Endothelial cell of umbilical vein (primary cell): Measurements from ENCODE around the gene ZFYVE28. TPM values are rescaled to one million over a fixed set of nuclear protein-coding genes. Genes with fewer than 3 reads are reported as not detected.

Source experiments
- BruUV-seq: library from RNA; stranded (reverse); fragments of 400-500 nt; replicated peaks from 2 replicates; lab custom pipeline; 2021; lab: Mats Ljungman, UMichigan
- CTCF ChIA-PET: fragments of 300-600, 350-600 bp; sonication (Branson Sonifier 250); formaldehyde crosslinking; loops from one replicate; lab custom pipeline; 2021; ENCODE audit warnings: antibody characterized with exemption, inconsistent platforms; lab: Charles Lee
- POLR2A ChIA-PET: fragments of 300-600, 350-600 bp; sonication (Branson Sonifier 250); formaldehyde crosslinking; loops from one replicate; lab custom pipeline; 2021; ENCODE audit warnings: antibody characterized with exemption, inconsistent platforms; lab: Charles Lee
- DNase-seq: peaks from one replicate; pipeline ENCODE4 v3.0.0-alpha.2; 2011; ENCODE audit warnings: low read depth, low spot score
- FAIRE-seq: peaks from 2 replicates; lab custom pipeline; 2011; peaks lifted over from hg19 to GRCh38; lab: Jason Lieb, UNC
- H2AFZ ChIP-seq: 2 replicates; pipeline ENCODE4 v1.6.0; 2012; ENCODE audit warnings: low read depth, low read length, control low read depth, inconsistent platforms
- H3K27ac ChIP-seq: 2 replicates; pipeline ENCODE4 v1.5.1; 2011; ENCODE audit warnings: low read depth, mild to moderate bottlenecking, control low read depth, low read length, moderate library complexity; ENCODE audit not compliant: insufficient read depth
- H3K27me3 ChIP-seq, 2 experiments: 2 replicates each; pipeline versions ENCODE4 v1.6.0 to v1.6.1; 2011; ENCODE audit warnings: low read length in 2 of 2, mixed read lengths in 1 of 2; ENCODE audit not compliant: control insufficient read depth in 2 of 2, insufficient read depth in 2 of 2
- H3K36me3 ChIP-seq, 2 experiments: 2 replicates in 1 of 2; 3 replicates in 1 of 2; pipeline ENCODE4 v1.5.1; 2011; ENCODE audit warnings: low read length in 2 of 2, mild to moderate bottlenecking in 1 of 2, moderate library complexity in 1 of 2; ENCODE audit not compliant: control insufficient read depth in 2 of 2, insufficient read depth in 2 of 2; ENCODE audit errors: extremely low read depth in 1 of 2
- H3K4me1 ChIP-seq: 3 replicates; pipeline ENCODE4 v1.5.1; 2011; ENCODE audit warnings: mild to moderate bottlenecking, low read length; ENCODE audit not compliant: control insufficient read depth, insufficient read depth; ENCODE audit errors: extremely low read depth
- H3K4me2 ChIP-seq: 2 replicates; pipeline ENCODE4 v1.6.1; 2011; ENCODE audit warnings: low read length, control low read depth, mixed read lengths; ENCODE audit not compliant: insufficient read depth
- H3K4me3 ChIP-seq, 3 experiments: fragments of 200-600 bp in 1 of 3; sonication (generic), shearing (Covaris generic) in 1 of 3; replicated peaks in 1 of 3; 2 replicates each; pipeline ENCODE4 v1.5.1; 2011 to 2016; ENCODE audit warnings: control low read depth in 3 of 3, low read length in 3 of 3, mild to moderate bottlenecking in 2 of 3, inconsistent platforms in 1 of 3, low read depth in 1 of 3, moderate library complexity in 1 of 3; ENCODE audit not compliant: insufficient read depth in 1 of 3
- H3K79me2 ChIP-seq: 2 replicates; pipeline ENCODE4 v1.6.0; 2012; ENCODE audit warnings: low read length, inconsistent platforms; ENCODE audit not compliant: control insufficient read depth, insufficient read depth
- H3K9ac ChIP-seq: replicated peaks from 2 replicates; pipeline ENCODE3; 2011; ENCODE audit warnings: low read length, control low read depth; ENCODE audit not compliant: insufficient read depth; ENCODE audit errors: extremely low read depth
- H3K9me1 ChIP-seq: replicated peaks from 3 replicates; pipeline ENCODE4 v1.6.0; 2011; ENCODE audit warnings: mild to moderate bottlenecking, low read length; ENCODE audit not compliant: control insufficient read depth, insufficient read depth; ENCODE audit errors: extremely low read depth
- H3K9me3 ChIP-seq: replicated peaks from 2 replicates; pipeline ENCODE4 v1.5.1; 2012; ENCODE audit warnings: low read length, inconsistent platforms; ENCODE audit not compliant: control insufficient read depth, insufficient read depth
- H4K20me1 ChIP-seq: replicated peaks from 2 replicates; pipeline ENCODE3; 2011; ENCODE audit warnings: mild to moderate bottlenecking, low read length; ENCODE audit not compliant: control insufficient read depth, insufficient read depth; ENCODE audit errors: extremely low read depth
- CTCF ChIP-seq, 2 donors: IDR thresholded peaks; 1 replicate in 1 of 2; 2 replicates in 1 of 2; pipeline ENCODE4 v1.5.1; 2011; ENCODE audit warnings: low read length in 2 of 2, mild to moderate bottlenecking in 2 of 2, moderate library complexity in 2 of 2, control low read depth in 1 of 2, inconsistent platforms in 1 of 2, low read depth in 1 of 2; ENCODE audit not compliant: insufficient read depth in 1 of 2; ENCODE audit errors: extremely low read depth in 1 of 2
- FOS ChIP-seq: IDR thresholded peaks from 2 replicates; pipeline ENCODE4 v1.6.1; 2011; ENCODE audit warnings: mild to moderate bottlenecking, low read length, moderate library complexity, borderline replicate concordance; ENCODE audit not compliant: insufficient read depth
- GATA2 ChIP-seq: IDR thresholded peaks from 2 replicates; pipeline ENCODE4 v1.7.0; 2011; ENCODE audit warnings: low read depth, mild to moderate bottlenecking, moderate library complexity, mixed read lengths, low read length; ENCODE audit not compliant: insufficient read length, insufficient read depth
- JUN ChIP-seq: IDR thresholded peaks from 2 replicates; pipeline ENCODE4 v1.6.1; 2011; ENCODE audit warnings: borderline replicate concordance, low read depth; ENCODE audit not compliant: insufficient read length, insufficient read depth
- MAX ChIP-seq: IDR thresholded peaks from 2 replicates; pipeline ENCODE4 v1.6.1; 2011; ENCODE audit not compliant: insufficient read depth, insufficient read length
- MYC ChIP-seq: IDR thresholded peaks from one replicate; pipeline ENCODE4 v1.6.1; 2011; ENCODE audit warnings: mild to moderate bottlenecking, low read depth, low read length
- dilution Hi-C: fragments of 300-500 bp; cut with MboI; formaldehyde crosslinking; loops from one replicate; pipeline ENCODE4 v1.15.0; 2019; ENCODE audit warnings: low sequenced_read_pairs; ENCODE audit not compliant: extremely low pct_ligation_motif_present
- intact Hi-C: fragments of 100-400 bp; cut with micrococcal nuclease; formaldehyde crosslinking; loops from one replicate; pipeline ENCODE4 v1.10.0; 2022
- polyA plus RNA-seq, 4 experiments: library from polyadenylated mRNA; depleted of rRNA in 3 of 4; stranded (reverse) in 3 of 4; unstranded in 1 of 4; fragments of >200 nt; gene quantifications; 2 replicates each; pipeline versions ENCODE4 v1.2.1 to v1.2.3, GENCODE V29; 2011 to 2012; ENCODE audit warnings: missing spikeins in 1 of 4
- total RNA-seq: library from RNA; stranded (reverse); gene quantifications from 2 replicates; pipeline ENCODE4 v1.2.3, GENCODE V29; 2021

The ZFYVE28 gene
- total and polyA plus RNA-seq, 2 donors (not counting 3 experiments of a cell fraction or from before 2014, with no cell fraction given), result 5.8 to 7.1 TPM

GRCh38 chr4:2274320-2275043, 144.0 kb downstream of the ZFYVE28 start:
- no peaks in the 10 kb centered on the region for H3K9me3 ChIP-seq
- H3K4me1 ChIP-seq, result no peaks in the 10 kb centered on the region
- BruUV-seq, result no TSS peak
- H3K9ac ChIP-seq, result no peak overlapping the region
- no peaks in the 10 kb centered on the region for H3K36me3 ChIP-seq
- H3K79me2 ChIP-seq, result no peaks in the 10 kb centered on the region
- ChIA-PET CTCF (no interaction called here), POLR2A (no interaction called here)
- intact Hi-C loops (no loop called here), dilution Hi-C loops (no loop called here)
- H3K27ac ChIP-seq, result no peak overlapping the region
- H4K20me1 ChIP-seq, result no peaks in the 10 kb centered on the region
- no peak for TF ChIP-seq MYC
- DNase-seq, result no peak
- no peak overlapping the region for H3K4me2 ChIP-seq
- H3K9me1 ChIP-seq, result no peaks in the 10 kb centered on the region
- H3K4me3 ChIP-seq, result no peak overlapping the region
- no peak for FAIRE-seq
- H2AFZ ChIP-seq, result no peak overlapping the region
- no peaks in the 10 kb centered on the region for H3K27me3 ChIP-seq

DNA sequence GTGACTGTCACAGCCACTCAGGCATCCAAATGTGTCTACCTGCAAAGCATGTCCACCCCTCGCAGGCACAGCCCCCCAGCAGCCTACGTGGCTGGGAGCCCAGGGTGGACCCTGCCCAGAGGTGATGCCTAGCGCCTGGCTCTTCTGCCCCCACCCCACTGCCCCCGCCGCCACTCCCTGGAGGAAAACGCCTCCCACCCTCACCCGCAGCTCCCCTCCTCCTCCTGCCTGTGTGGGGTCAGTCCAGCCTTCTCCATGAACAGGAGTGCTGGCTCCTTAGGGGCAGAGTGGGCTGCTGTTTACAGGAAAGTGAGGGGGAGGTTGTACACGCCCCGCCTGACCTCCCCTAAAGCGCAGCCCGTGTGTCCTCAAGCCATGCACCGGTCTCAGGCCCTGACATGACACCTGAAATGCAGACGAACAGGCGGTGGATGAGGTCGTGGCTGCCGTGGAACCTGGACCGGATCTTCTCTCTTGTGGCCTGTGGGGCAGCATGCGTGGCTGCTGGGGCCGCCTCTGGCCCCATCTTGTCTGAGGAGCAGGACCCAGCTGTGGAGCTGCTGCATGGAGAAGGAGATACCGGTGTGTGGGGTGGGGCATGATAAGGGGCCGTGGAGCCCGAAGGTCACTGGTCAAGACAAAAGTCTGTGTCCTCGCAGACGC, 144.7 kb downstream of the ZFYVE28 start:
- Histone ChIP-seq H3K27ac (no peak overlapping the region), H3K9ac (no peak overlapping the region), H3K4me1 (no peaks in the 10 kb centered on the region), H3K4me3 (no peak overlapping the region), H3K27me3 (no peaks in the 10 kb centered on the region), H3K36me3 (no peaks in the 10 kb centered on the region), H2AFZ (no peak overlapping the region), H3K9me1 (no peaks in the 10 kb centered on the region), H4K20me1 (no peaks in the 10 kb centered on the region), H3K4me2 (no peak overlapping the region), H3K9me3 (no peaks in the 10 kb centered on the region), H3K79me2 (no peaks in the 10 kb centered on the region)
- intact Hi-C loops (no loop called here), dilution Hi-C loops (no loop called here)
- ChIA-PET POLR2A (no interaction called here), CTCF (no interaction called here)
- BruUV-seq, result no TSS peak
- DNase-seq (no peak), FAIRE-seq (no peak)
- TF ChIP-seq CTCF (IDR thresholded peaks at IDR 0.05; ENCODE audit: extremely low read depth in 1 of 2, insufficient read depth in 1 of 2, low read depth in 1 of 2, low read length in 2 of 2) (no peak), JUN (no peak), FOS (no peak), MYC (no peak), MAX (no peak), GATA2 (no peak)
